SU-DHL-6 (cell line): ENCODE results near the gene CNP.

Experiments
- EZH2phosphoT487 ChIP-seq: fragments of 200-600 bp; sonication (generic), shearing (Covaris generic); conservative IDR thresholded peaks from 2 replicates; pipeline ENCODE4 v1.6.1; 2018; ENCODE audit warnings: mild to moderate bottlenecking, antibody characterized with exemption, low read length, moderate library complexity, mixed read lengths
- TF ChIP-seq, protein P1 (sequence below): fragments of 200-600 bp; sonication (generic); IDR thresholded peaks from one replicate; pipeline ENCODE4 v1.5.1; 2017; ENCODE audit warnings: antibody characterized with exemption, mild to moderate bottlenecking, low read length, moderate library complexity; ENCODE audit not compliant: insufficient read depth, poor library complexity, severe bottlenecking

- TF ChIP-seq, protein P1, sequence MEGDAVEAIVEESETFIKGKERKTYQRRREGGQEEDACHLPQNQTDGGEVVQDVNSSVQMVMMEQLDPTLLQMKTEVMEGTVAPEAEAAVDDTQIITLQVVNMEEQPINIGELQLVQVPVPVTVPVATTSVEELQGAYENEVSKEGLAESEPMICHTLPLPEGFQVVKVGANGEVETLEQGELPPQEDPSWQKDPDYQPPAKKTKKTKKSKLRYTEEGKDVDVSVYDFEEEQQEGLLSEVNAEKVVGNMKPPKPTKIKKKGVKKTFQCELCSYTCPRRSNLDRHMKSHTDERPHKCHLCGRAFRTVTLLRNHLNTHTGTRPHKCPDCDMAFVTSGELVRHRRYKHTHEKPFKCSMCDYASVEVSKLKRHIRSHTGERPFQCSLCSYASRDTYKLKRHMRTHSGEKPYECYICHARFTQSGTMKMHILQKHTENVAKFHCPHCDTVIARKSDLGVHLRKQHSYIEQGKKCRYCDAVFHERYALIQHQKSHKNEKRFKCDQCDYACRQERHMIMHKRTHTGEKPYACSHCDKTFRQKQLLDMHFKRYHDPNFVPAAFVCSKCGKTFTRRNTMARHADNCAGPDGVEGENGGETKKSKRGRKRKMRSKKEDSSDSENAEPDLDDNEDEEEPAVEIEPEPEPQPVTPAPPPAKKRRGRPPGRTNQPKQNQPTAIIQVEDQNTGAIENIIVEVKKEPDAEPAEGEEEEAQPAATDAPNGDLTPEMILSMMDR, result no peak
- TF ChIP-seq EZH2phosphoT487, result no peak
Observed at GRCh38 chr17:41965694-41966462, 717 bp upstream of the CNP start.
